HG03066 (cell line): ENCODE data around the gene FSTL3.

Experiments
- ATAC-seq: cut with Tn5 transposase; IDR thresholded peaks from one replicate; pipeline ENCODE4 v1.9.1; 2021; ENCODE audit warnings: low read depth; ENCODE audit not compliant: unreplicated experiment

FSTL3 gene

DNA sequence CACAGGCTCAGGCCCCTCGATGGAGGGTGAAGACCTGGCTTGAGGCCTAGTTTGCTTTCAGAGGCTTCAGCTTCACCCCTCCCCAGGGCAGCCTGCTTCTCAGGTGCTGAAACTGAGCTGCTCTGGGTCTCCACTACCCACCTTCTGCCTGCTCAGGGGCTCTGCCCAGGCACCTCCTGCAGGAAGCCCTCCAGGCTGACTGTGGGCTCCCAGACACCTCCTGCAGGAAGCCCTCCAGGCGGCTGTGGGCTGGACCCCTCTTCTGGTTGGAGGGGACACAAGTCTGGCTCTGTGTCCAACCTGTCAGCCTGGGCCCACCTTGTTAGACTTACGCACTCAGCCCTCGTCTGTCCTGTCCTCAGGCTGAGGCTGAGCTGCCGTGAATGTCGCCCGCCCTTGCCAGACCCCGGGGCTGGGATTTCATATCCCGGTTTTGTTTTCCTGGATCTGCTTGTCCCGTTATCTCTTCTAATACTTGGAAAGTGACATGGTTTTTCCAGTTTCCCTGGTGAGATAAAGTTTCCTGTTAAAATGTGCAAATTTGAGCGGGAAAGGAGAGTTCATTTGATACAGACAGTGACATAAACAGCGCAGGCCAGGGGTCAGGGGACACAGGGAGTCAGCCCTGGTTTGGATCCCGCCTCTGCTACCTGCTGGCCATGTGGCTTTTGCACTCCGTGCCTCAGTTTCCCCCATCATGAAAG, 53.9 kb downstream of the FSTL3 start:
- no peak for ATAC-seq

DNA sequence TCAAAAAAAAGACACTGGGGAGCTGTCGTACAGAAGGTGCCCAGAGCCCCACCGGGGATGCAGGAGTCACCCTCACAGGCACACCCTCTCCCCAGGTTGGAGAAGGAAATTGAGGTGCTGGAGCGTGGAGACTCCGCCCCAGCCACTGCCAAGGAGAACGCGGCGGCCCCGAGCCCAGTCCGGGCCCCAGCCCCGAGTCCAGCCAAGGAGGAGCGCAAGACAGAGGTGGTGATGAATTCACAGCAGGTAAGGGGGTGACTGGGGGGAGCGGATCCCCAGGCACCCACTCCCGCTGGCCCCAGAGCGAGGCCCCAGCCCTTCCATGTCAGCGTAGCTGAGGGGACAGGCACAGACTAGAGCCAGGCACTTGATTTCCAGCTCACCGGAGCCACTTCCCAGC, 54.8 kb downstream of the FSTL3 start:
- ATAC-seq, result no peak

DNA sequence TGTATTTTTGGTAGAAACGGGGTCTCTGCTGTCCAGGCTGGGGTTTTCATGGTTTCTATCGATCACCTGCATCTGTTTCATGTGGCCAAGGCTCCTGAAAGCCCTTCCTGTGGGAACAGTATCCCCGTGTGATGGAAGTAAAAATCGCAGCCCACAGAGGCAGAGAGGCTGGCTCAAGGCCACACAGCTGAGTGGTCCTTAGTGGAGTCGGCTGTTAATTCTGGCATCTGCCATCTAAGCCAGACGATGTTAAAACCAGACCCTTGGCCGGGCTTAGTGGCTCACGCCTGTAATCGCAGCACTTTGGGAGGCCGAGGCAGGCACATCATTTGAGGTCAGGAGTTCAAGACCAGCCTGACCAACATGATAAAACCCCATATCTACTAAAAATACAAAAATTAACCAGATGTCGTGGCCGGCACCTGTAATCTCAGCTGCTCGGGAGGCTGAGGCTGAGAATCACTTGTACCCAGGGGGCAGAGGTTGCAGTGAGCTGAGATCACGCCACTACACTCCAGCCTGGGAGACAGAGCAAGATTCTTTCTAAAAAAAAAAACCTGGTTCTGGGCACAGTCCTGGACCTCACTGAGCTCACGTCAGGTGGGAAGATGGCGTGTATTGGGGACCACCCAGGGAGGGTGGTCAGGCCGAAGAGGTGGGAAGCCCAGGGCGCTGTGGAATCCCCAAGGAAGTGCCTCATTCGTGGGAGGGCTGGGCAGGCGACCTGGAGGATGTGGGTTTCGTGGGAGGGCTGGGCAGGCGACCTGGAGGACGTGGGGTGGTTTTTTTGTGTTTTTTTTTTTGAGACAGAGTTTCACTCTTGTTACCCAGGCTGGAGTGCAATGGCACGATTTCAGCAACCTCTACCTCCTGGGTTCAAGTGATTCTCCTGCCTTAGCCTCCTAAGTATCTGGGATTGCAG, 56.2 kb downstream of the FSTL3 start:
- no peak for ATAC-seq
